Activated naive CD8-positive, alpha-beta T cell treated with anti-CD3 and anti-CD28 coated beads for 36 hours (primary cell): ENCODE measurements around the gene ZBTB16. TPM values are rescaled to one million over a fixed set of nuclear protein-coding genes. Genes with fewer than 3 reads are reported as not detected.

Source experiments
- DNase-seq: peaks from one replicate; pipeline ENCODE4 v3.0.0; 2021
- H3K27ac Mint-ChIP-seq: one replicate; pipeline ENCODE4 v1.8.0; 2022; ENCODE audit warnings: mild to moderate bottlenecking, moderate library complexity, mixed read lengths
- H3K27me3 Mint-ChIP-seq: one replicate; pipeline ENCODE4 v1.8.0; 2022; ENCODE audit warnings: mild to moderate bottlenecking, mixed read lengths
- H3K36me3 Mint-ChIP-seq: one replicate; pipeline ENCODE4 v1.8.0; 2021; ENCODE audit warnings: mild to moderate bottlenecking, mixed read lengths
- H3K4me1 Mint-ChIP-seq: one replicate; pipeline ENCODE4 v1.8.0; 2021; ENCODE audit warnings: mixed read lengths
- H3K4me3 Mint-ChIP-seq: one replicate; pipeline ENCODE4 v1.8.0; 2022; ENCODE audit warnings: mild to moderate bottlenecking, moderate library complexity, mixed read lengths
- H3K9me3 Mint-ChIP-seq: one replicate; pipeline ENCODE4 v1.8.0; 2022; ENCODE audit warnings: mixed read lengths
- total RNA-seq, 2 experiments: library from RNA; stranded (reverse); gene quantifications; one replicate each; pipeline ENCODE4 v1.2.3, GENCODE V29; 2021

The ZBTB16 gene
- total RNA-seq, 2 experiments from 2014 or later: 1.7 to 2.1 TPM

DNA sequence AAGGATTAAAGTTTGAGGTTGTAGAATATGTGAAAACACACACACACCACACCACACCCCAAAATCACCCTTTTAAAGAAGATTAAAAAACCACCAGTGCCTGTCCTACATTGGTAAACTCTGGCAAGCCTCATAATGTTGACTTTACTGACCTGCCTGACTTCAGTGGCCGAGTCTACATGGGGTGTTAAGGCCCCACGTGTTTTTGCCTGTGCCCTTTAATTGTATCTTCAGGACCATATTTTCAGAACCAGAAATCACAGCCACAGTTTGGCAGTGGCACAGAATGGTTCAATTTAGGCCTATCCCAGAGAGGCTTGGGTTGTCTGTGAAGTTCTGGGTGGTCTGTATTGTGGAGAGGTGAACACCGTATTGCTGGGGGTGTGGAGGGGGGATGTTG is 33.4 kb downstream of the ZBTB16 start:
- Mint-ChIP-seq H3K27me3 (no peaks in the 10 kb centered on the region), H3K4me1 (peaks cover under 1% of the 10 kb centered on the region), H3K36me3 (no peaks in the 10 kb centered on the region), H3K9me3 (no peaks in the 10 kb centered on the region), H3K27ac (no peak overlapping the region), H3K4me3 (no peak overlapping the region)
- DNase-seq: no peak

DNA sequence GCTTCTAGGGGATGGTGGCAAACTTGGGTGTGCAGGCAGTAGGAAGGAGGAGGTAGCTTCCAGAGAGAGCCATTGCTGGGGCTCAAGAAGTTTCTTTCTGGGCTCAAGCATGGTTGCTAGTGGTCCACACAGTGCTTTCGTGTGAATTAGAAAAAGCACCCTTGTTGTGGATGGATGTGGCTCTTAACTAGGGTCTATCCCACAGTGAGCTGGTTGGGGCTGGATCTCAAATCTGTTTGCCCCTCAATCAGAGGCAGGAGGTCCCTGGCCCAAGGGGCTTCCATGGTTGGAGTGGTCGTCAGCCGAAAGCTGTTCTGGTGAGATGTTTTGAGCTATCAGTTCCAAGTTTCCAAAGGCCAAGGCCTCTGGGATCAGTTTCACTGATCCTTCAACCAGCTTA is 35.0 kb downstream of the ZBTB16 start:
- Mint-ChIP-seq H3K4me3 (no peak overlapping the region), H3K9me3 (no peaks in the 10 kb centered on the region), H3K4me1 (peaks cover 5% of the 10 kb centered on the region), H3K27ac (no peak overlapping the region), H3K27me3 (no peaks in the 10 kb centered on the region), H3K36me3 (no peaks in the 10 kb centered on the region)
- DNase-seq: no peak

- Mint-ChIP-seq H3K9me3 (no peaks in the 10 kb centered on the region), H3K36me3 (no peaks in the 10 kb centered on the region), H3K27me3 (no peaks in the 10 kb centered on the region), H3K4me3 (no peak overlapping the region), H3K4me1 (peaks cover 5% of the 10 kb centered on the region), H3K27ac (no peak overlapping the region)
- DNase-seq: no peak
These were observed 36.4 kb downstream of the ZBTB16 start for GRCh38 chr11:114095899-114096298.

DNA sequence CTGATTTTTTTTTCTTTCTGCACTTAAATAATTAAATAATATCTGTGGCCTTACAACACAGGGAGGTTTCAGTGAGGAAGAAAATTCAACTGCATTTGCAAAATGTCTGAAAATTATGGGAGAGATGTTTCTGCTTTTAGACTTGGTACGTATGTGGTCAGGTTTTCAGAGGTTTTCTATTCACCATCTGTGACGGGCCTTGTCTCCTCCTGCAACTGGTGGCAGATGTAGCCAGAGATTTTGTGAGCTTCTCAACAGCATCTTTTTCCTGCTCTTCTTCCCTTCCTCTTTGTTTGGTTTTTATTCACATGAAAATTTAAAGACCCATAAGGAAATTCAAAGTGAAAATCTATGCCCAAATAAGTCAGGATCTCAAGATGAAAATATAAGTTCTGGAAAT is 38.3 kb downstream of the ZBTB16 start:
- Mint-ChIP-seq H3K27ac (no peak overlapping the region), H3K4me1 (peaks cover 5% of the 10 kb centered on the region), H3K36me3 (no peaks in the 10 kb centered on the region), H3K27me3 (no peaks in the 10 kb centered on the region), H3K4me3 (no peak overlapping the region), H3K9me3 (no peaks in the 10 kb centered on the region)
- DNase-seq: no peak

- no peak overlapping the region for H3K27ac Mint-ChIP-seq
- DNase-seq: no peak
- H3K4me1 Mint-ChIP-seq: peaks cover 16% of the 10 kb centered on the region
- no peaks in the 10 kb centered on the region for H3K36me3 Mint-ChIP-seq
- H3K27me3 Mint-ChIP-seq: no peaks in the 10 kb centered on the region
- no peak overlapping the region for H3K4me3 Mint-ChIP-seq
- H3K9me3 Mint-ChIP-seq: no peaks in the 10 kb centered on the region
These were observed 39.4 kb downstream of the ZBTB16 start for GRCh38 chr11:114098927-114099326.

DNA sequence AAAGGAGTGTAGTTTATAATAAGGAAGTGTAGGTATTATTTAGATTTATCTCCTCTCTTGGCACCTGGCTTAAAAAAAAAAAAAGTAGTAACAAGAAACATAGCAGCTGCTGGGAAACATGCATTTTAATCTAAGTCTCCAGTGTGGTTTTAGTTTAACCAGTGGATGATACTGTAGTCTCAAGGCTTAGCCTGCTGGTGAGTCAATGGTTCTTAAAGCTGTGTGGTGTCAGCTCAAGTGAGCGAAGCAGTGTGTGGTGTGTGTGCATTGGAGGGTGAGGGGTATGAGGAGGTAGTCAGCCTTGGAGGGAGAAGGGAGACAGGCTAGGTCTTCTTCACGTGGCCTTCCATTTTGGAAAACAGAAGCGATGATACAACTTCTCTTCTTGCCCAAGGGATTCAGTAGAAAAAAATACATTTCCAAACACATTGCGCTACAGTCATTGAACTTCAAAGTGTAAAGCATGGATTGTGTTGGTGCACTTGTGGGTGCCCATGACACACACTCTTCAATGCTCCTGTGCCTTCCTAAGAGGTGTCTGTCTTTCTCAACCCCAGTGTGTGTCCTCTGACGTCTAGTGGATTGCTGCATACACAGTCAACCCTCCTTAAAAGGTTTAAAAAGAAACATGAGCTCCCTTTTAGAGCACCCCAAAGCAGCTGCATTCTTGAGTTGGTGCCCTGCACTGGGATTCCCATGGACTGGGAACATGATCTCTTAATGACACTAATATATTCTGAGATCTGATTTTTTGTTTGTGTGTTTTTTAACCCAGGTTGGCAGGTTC is 40.1 kb downstream of the ZBTB16 start:
- DNase-seq: no peak

GRCh38 chr11:114102993-114103896 is 43.7 kb downstream of the ZBTB16 start:
- Mint-ChIP-seq H3K4me1 (peaks cover 27% of the 10 kb centered on the region), H3K27ac (peak overlapping the region; percentile 60), H3K27me3 (no peaks in the 10 kb centered on the region), H3K4me3 (no peak overlapping the region), H3K36me3 (no peaks in the 10 kb centered on the region), H3K9me3 (no peaks in the 10 kb centered on the region)
- no peak for DNase-seq

More for the DNA sequence above, 40.1 kb downstream of the ZBTB16 start:
- H3K4me3 Mint-ChIP-seq: no peak overlapping the region
- H3K9me3 Mint-ChIP-seq: no peaks in the 10 kb centered on the region
- H3K36me3 Mint-ChIP-seq: no peaks in the 10 kb centered on the region
- no peak overlapping the region for H3K27ac Mint-ChIP-seq
- H3K27me3 Mint-ChIP-seq: no peaks in the 10 kb centered on the region
- H3K4me1 Mint-ChIP-seq: peaks cover 23% of the 10 kb centered on the region

- no peak overlapping the region for H3K27ac Mint-ChIP-seq
- H3K4me3 Mint-ChIP-seq: no peak overlapping the region
- H3K4me1 Mint-ChIP-seq: peaks cover 24% of the 10 kb centered on the region
These were observed 46.1 kb downstream of the ZBTB16 start for GRCh38 chr11:114105611-114106010.

GRCh38 chr11:114106047-114106446 is 46.5 kb downstream of the ZBTB16 start:
- H3K27ac Mint-ChIP-seq: no peak overlapping the region
- DNase-seq: no peak
- H3K4me3 Mint-ChIP-seq: no peak overlapping the region
- H3K4me1 Mint-ChIP-seq: peaks cover 25% of the 10 kb centered on the region
- H3K27me3 Mint-ChIP-seq: no peaks in the 10 kb centered on the region
- no peaks in the 10 kb centered on the region for H3K9me3 Mint-ChIP-seq
- H3K36me3 Mint-ChIP-seq: no peaks in the 10 kb centered on the region

More at GRCh38 chr11:114105611-114106010, 46.1 kb downstream of the ZBTB16 start:
- Mint-ChIP-seq H3K27me3 (no peaks in the 10 kb centered on the region), H3K9me3 (no peaks in the 10 kb centered on the region), H3K36me3 (no peaks in the 10 kb centered on the region)
- no peak for DNase-seq

DNA sequence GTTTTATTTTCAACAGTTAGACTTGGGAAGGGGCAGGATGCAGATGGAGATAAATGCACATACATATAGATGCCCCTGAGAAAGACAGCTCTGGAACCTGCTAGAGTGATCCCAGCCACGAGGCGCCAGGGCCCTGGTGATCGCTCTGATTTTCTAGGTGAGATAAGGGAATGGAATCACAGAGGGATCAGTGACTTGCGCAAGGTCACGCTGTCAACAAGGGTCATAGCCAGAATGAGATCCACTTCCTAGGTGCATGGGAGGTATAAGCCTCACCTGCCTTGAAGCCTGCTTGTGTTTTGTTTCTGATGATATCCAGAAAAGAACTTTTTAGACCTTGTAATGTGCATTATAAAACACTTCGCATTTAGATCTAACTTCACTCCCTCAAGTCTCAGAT is 47.5 kb downstream of the ZBTB16 start:
- H3K4me1 Mint-ChIP-seq: peaks cover 32% of the 10 kb centered on the region
- no peak overlapping the region for H3K27ac Mint-ChIP-seq
- H3K36me3 Mint-ChIP-seq: no peaks in the 10 kb centered on the region
- H3K4me3 Mint-ChIP-seq: no peak overlapping the region
- H3K27me3 Mint-ChIP-seq: no peaks in the 10 kb centered on the region
- DNase-seq: no peak
- H3K9me3 Mint-ChIP-seq: no peaks in the 10 kb centered on the region

- no peaks in the 10 kb centered on the region for H3K9me3 Mint-ChIP-seq
- no peak for DNase-seq
- no peak overlapping the region for H3K4me3 Mint-ChIP-seq
- peaks cover 23% of the 10 kb centered on the region for H3K4me1 Mint-ChIP-seq
- H3K27me3 Mint-ChIP-seq: no peaks in the 10 kb centered on the region
- H3K36me3 Mint-ChIP-seq: no peaks in the 10 kb centered on the region
- no peak overlapping the region for H3K27ac Mint-ChIP-seq
These were observed 49.1 kb downstream of the ZBTB16 start for GRCh38 chr11:114108501-114109205.

DNA sequence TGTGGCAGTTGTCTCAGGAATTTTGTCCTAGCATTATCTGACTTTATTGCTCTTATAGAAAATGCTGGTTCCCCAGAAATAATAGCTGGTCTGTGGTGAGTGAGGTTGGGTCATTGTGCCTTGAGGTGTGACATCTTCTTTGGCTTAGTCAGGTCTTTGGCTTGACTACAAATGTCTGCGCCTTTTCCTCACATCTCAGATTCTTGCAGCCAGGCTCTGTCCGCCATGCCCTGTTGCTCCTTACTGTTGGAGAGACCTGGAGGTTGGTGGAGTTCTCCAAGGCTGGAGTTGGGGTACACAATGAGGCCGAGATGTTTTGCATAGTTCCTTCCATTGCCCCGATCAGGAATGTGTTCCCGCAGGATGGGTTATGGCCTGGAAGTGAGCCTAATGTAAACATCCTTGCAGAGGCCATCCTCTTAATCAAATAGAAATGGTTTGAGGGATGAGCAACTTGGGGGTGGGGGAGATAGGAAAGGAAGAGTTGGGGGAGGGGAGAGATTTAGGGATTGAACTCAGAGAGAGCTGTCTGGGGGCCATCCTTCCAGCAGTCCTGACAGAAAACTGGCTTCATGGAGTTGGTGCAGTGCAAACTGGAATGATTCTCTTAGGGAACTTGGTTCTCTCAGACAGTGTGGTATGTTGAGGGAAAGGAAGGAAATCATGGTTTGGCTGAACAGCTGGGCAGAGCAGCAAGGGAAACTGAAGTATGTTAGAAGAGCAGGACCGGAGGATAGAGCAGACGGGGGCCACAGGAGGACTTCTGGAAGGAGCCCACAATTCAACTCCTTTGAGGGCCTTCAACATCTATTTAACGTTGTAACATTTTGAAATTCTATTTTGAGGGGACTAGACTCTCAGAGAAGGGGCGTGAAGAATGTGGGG is 49.9 kb downstream of the ZBTB16 start:
- DNase-seq: no peak
- Mint-ChIP-seq H3K4me1 (peaks cover 15% of the 10 kb centered on the region), H3K27ac (no peak overlapping the region), H3K36me3 (no peaks in the 10 kb centered on the region), H3K27me3 (no peaks in the 10 kb centered on the region), H3K9me3 (no peaks in the 10 kb centered on the region), H3K4me3 (no peak overlapping the region)

DNA sequence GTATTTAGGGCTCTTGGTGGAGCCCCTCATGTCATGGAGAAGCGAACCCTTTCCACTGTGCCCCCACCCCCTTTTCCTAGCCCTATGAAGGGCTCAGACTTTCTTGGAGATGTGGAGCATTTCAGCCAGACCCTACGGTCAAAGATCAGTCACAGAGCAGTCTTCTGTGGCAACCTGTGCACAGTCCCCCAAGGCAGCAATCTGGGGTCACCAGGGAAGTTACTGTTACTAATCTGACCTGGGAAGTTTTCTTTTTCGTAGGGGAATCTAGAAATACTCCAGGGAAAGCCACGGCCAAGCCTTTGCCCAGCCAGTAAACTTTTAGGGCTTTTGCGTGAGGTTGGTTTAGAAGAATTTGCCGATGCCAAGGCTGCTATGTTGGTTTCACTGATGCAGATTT is 50.6 kb downstream of the ZBTB16 start:
- Mint-ChIP-seq H3K36me3 (no peaks in the 10 kb centered on the region), H3K4me1 (peaks cover 10% of the 10 kb centered on the region), H3K4me3 (no peak overlapping the region), H3K27ac (no peak overlapping the region), H3K9me3 (no peaks in the 10 kb centered on the region), H3K27me3 (no peaks in the 10 kb centered on the region)
- DNase-seq: no peak
